Measurements from ENCODE around the gene DLX3.

DLX3 gene

GRCh38 chr17:49963309-49963625, 31.8 kb downstream of the DLX3 start:
- no peak overlapping the region for H2BK120ac ChIP-seq (ENCODE audit: low read depth, low read length)
- H3K56ac ChIP-seq (ENCODE audit: low read length), result peak overlapping the region; percentile 57
- H3K27me3 ChIP-seq (ENCODE audit: insufficient read depth, low read length, poor library complexity), result peaks cover 55% of the 10 kb centered on the region
- H3K9ac ChIP-seq (ENCODE audit: low read length), result no peak overlapping the region
- H3K4me1 ChIP-seq (ENCODE audit: control insufficient read depth, low read depth, low read length), result peaks cover 2% of the 10 kb centered on the region
- no peak overlapping the region for H2BK5ac ChIP-seq (ENCODE audit: low read length)
- no peak overlapping the region for H3K4ac ChIP-seq (ENCODE audit: low read depth, low read length)
- no peak overlapping the region for H2AK5ac ChIP-seq (ENCODE audit: low read length)
- no peak overlapping the region for H4K8ac ChIP-seq (ENCODE audit: low read depth, low read length)
- whole genome bisulfite sequencing (ENCODE audit: extremely low coverage, insufficient coverage, low lambda C conversion rate), result no CpG with 5 or more reads among the region's 4 CpGs
- H3K18ac ChIP-seq (ENCODE audit: low read length), result no peak overlapping the region
- no peak overlapping the region for H3K23ac ChIP-seq (ENCODE audit: low read length)
- H4K5ac ChIP-seq (ENCODE audit: low read length), result no peak overlapping the region
- H3K79me1 ChIP-seq (ENCODE audit: low read length), result no peaks in the 10 kb centered on the region
- no peak overlapping the region for H2BK15ac ChIP-seq (replicated peaks; ENCODE audit: low read depth)
- H3K4me2 ChIP-seq (ENCODE audit: low read length), result no peak overlapping the region
- no peaks in the 10 kb centered on the region for H3K79me2 ChIP-seq (ENCODE audit: control insufficient read depth, insufficient read depth, low read length)
- no peak overlapping the region for H3K4me3 ChIP-seq (ENCODE audit: low read length)
- H3K27ac ChIP-seq (ENCODE audit: low read depth, low read length), result no peak overlapping the region
- DNase-seq, result peak; percentile 25
- no peaks in the 10 kb centered on the region for H3K36me3 ChIP-seq (ENCODE audit: control insufficient read depth, insufficient read depth, low read length)

DNA sequence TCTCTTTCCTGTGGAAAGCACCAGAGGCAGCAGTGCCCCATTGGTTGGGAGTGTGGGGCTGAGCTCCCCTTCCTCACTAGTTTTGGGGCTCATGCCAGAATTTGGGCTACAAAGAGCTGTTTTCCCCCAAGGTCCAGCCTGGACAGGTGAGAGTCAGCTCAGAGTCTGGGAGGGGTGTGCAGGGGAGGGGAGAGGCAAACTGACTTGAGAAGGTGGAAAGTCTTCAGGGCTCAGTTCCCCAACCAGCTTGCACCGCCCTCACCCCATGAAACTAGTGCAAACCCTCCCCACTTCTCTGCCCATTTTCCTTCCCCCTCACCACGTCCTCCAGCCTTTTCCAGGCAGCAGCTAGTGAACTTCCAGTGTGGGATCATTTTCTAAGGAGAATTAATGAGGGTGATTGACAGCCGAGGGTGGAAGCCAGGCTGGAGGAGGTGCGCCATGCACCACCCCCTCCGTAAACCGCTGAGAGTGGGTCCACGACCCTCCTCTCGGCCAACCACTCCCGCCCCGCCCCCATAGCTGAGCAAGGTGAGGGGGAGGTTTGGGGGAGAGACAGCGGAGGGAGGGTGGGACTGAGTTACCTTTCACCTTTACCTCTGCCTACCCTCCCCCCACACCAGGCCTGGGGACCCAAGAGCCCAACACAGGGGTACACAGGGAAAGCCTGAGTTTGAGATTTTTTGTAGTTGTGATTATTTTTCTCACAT, 32.3 kb downstream of the DLX3 start:
- no peak overlapping the region for H3K18ac ChIP-seq (ENCODE audit: low read length)
- no peak overlapping the region for H3K9ac ChIP-seq (ENCODE audit: low read length)
- no peak overlapping the region for H3K56ac ChIP-seq (ENCODE audit: low read length)
- peaks cover 53% of the 10 kb centered on the region for H3K27me3 ChIP-seq (ENCODE audit: insufficient read depth, low read length, poor library complexity)
- H2BK5ac ChIP-seq (ENCODE audit: low read length), result no peak overlapping the region
- no CpG with 5 or more reads among the region's 11 CpGs for WGBS (ENCODE audit: extremely low coverage, insufficient coverage, low lambda C conversion rate)
- H2BK15ac ChIP-seq (replicated peaks; ENCODE audit: low read depth), result no peak overlapping the region
- no peaks in the 10 kb centered on the region for H3K79me1 ChIP-seq (ENCODE audit: low read length)
- H2BK120ac ChIP-seq (ENCODE audit: low read depth, low read length), result no peak overlapping the region
- DNase-seq, result no peak
- H3K4me3 ChIP-seq (ENCODE audit: low read length), result no peak overlapping the region
- H3K27ac ChIP-seq (ENCODE audit: low read depth, low read length), result no peak overlapping the region
- no peaks in the 10 kb centered on the region for H3K36me3 ChIP-seq (ENCODE audit: control insufficient read depth, insufficient read depth, low read length)
- H3K23ac ChIP-seq (ENCODE audit: low read length), result no peak overlapping the region
- no peak overlapping the region for H3K4me2 ChIP-seq (ENCODE audit: low read length)
- H3K4ac ChIP-seq (ENCODE audit: low read depth, low read length), result no peak overlapping the region
- H3K4me1 ChIP-seq (ENCODE audit: control insufficient read depth, low read depth, low read length), result peaks cover 2% of the 10 kb centered on the region
- H4K8ac ChIP-seq (ENCODE audit: low read depth, low read length), result no peak overlapping the region
- no peak overlapping the region for H2AK5ac ChIP-seq (ENCODE audit: low read length)
- H4K5ac ChIP-seq (ENCODE audit: low read length), result no peak overlapping the region
- no peaks in the 10 kb centered on the region for H3K79me2 ChIP-seq (ENCODE audit: control insufficient read depth, insufficient read depth, low read length)

GRCh38 chr17:49959183-49959935, 35.7 kb downstream of the DLX3 start:
- Histone ChIP-seq H3K18ac (ENCODE audit: low read length) (no peak overlapping the region), H4K5ac (ENCODE audit: low read length) (no peak overlapping the region), H3K36me3 (ENCODE audit: control insufficient read depth, insufficient read depth, low read length) (no peaks in the 10 kb centered on the region), H3K79me2 (ENCODE audit: control insufficient read depth, insufficient read depth, low read length) (no peaks in the 10 kb centered on the region), H4K8ac (ENCODE audit: low read depth, low read length) (no peak overlapping the region), H3K4me3 (ENCODE audit: low read length) (no peak overlapping the region), H3K23ac (ENCODE audit: low read length) (no peak overlapping the region), H3K79me1 (ENCODE audit: low read length) (no peaks in the 10 kb centered on the region), H3K4me2 (ENCODE audit: low read length) (no peak overlapping the region), H3K56ac (ENCODE audit: low read length) (no peak overlapping the region), H2AK5ac (ENCODE audit: low read length) (no peak overlapping the region), H3K27me3 (ENCODE audit: insufficient read depth, low read length, poor library complexity) (peaks cover 19% of the 10 kb centered on the region), H3K4ac (ENCODE audit: low read depth, low read length) (no peak overlapping the region), H2BK5ac (ENCODE audit: low read length) (no peak overlapping the region), H3K4me1 (ENCODE audit: control insufficient read depth, low read depth, low read length) (peaks cover 2% of the 10 kb centered on the region), H2BK120ac (ENCODE audit: low read depth, low read length) (no peak overlapping the region), H3K9ac (ENCODE audit: low read length) (no peak overlapping the region), H3K27ac (ENCODE audit: low read depth, low read length) (no peak overlapping the region), H2BK15ac (replicated peaks; ENCODE audit: low read depth) (no peak overlapping the region)
- peak; percentile 65 for DNase-seq
- WGBS (ENCODE audit: extremely low coverage, insufficient coverage, low lambda C conversion rate), result no CpG with 5 or more reads among the region's 8 CpGs

DNA sequence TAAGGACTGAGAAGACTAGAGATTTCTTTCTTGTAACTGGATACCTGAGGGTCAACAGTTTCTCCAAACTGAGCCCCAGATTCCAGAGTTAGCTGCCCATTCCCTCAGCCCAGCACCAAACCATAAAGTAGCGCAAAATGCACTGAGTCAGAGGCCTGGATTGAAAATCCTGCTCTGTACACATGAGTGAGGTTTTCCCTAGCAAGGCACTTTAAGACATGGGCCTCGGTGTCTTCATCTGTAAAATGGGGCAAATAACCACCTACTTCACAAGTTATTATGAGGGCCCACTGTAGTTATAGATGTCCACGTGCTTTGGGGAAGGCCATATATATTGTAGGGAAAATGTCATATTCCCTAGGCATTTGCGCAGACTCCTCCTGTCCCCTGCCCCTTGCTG, 36.3 kb downstream of the DLX3 start:
- no peak for DNase-seq
- Histone ChIP-seq H3K27ac (ENCODE audit: low read depth, low read length) (no peak overlapping the region), H3K9ac (ENCODE audit: low read length) (no peak overlapping the region), H3K4me2 (ENCODE audit: low read length) (no peak overlapping the region), H2BK120ac (ENCODE audit: low read depth, low read length) (no peak overlapping the region), H4K8ac (ENCODE audit: low read depth, low read length) (no peak overlapping the region), H3K4me3 (ENCODE audit: low read length) (no peak overlapping the region), H2AK5ac (ENCODE audit: low read length) (no peak overlapping the region), H3K4ac (ENCODE audit: low read depth, low read length) (no peak overlapping the region), H2BK15ac (replicated peaks; ENCODE audit: low read depth) (no peak overlapping the region), H3K23ac (ENCODE audit: low read length) (no peak overlapping the region), H3K56ac (ENCODE audit: low read length) (no peak overlapping the region), H2BK5ac (ENCODE audit: low read length) (no peak overlapping the region), H3K18ac (ENCODE audit: low read length) (no peak overlapping the region), H3K36me3 (ENCODE audit: control insufficient read depth, insufficient read depth, low read length) (no peaks in the 10 kb centered on the region), H3K27me3 (ENCODE audit: insufficient read depth, low read length, poor library complexity) (peaks cover 12% of the 10 kb centered on the region), H3K79me2 (ENCODE audit: control insufficient read depth, insufficient read depth, low read length) (no peaks in the 10 kb centered on the region), H3K4me1 (ENCODE audit: control insufficient read depth, low read depth, low read length) (peaks cover 2% of the 10 kb centered on the region), H4K5ac (ENCODE audit: low read length) (no peak overlapping the region), H3K79me1 (ENCODE audit: low read length) (no peaks in the 10 kb centered on the region)
- WGBS (ENCODE audit: extremely low coverage, insufficient coverage, low lambda C conversion rate), result no CpG with 5 or more reads among the region's 4 CpGs

- H3K23ac ChIP-seq (ENCODE audit: low read length), result no peak overlapping the region
- H4K8ac ChIP-seq (ENCODE audit: low read depth, low read length), result no peak overlapping the region
- DNase-seq, result no peak
- no peak overlapping the region for H2BK120ac ChIP-seq (ENCODE audit: low read depth, low read length)
- no peak overlapping the region for H4K5ac ChIP-seq (ENCODE audit: low read length)
- H2AK5ac ChIP-seq (ENCODE audit: low read length), result no peak overlapping the region
- no peaks in the 10 kb centered on the region for H3K79me2 ChIP-seq (ENCODE audit: control insufficient read depth, insufficient read depth, low read length)
- H3K4ac ChIP-seq (ENCODE audit: low read depth, low read length), result no peak overlapping the region
- no peaks in the 10 kb centered on the region for H3K4me1 ChIP-seq (ENCODE audit: control insufficient read depth, low read depth, low read length)
- no peak overlapping the region for H3K27ac ChIP-seq (ENCODE audit: low read depth, low read length)
- no peak overlapping the region for H3K56ac ChIP-seq (ENCODE audit: low read length)
- H3K4me2 ChIP-seq (ENCODE audit: low read length), result no peak overlapping the region
- H3K27me3 ChIP-seq (ENCODE audit: insufficient read depth, low read length, poor library complexity), result peaks cover 2% of the 10 kb centered on the region
- H3K18ac ChIP-seq (ENCODE audit: low read length), result no peak overlapping the region
- H3K79me1 ChIP-seq (ENCODE audit: low read length), result no peaks in the 10 kb centered on the region
- WGBS (ENCODE audit: extremely low coverage, insufficient coverage, low lambda C conversion rate), result no CpG with 5 or more reads among the region's 3 CpGs
- H2BK5ac ChIP-seq (ENCODE audit: low read length), result no peak overlapping the region
- H3K9ac ChIP-seq (ENCODE audit: low read length), result no peak overlapping the region
- H3K36me3 ChIP-seq (ENCODE audit: control insufficient read depth, insufficient read depth, low read length), result no peaks in the 10 kb centered on the region
- H2BK15ac ChIP-seq (replicated peaks; ENCODE audit: low read depth), result no peak overlapping the region
- H3K4me3 ChIP-seq (ENCODE audit: low read length), result no peak overlapping the region
Observed at GRCh38 chr17:49957350-49957749, 37.7 kb downstream of the DLX3 start.

Data from mesendoderm (in vitro differentiated cells).